NCI-H748 (cell line): ENCODE results near the gene NUB1.

Experiments used
- DNase-seq: peaks from one replicate; lab custom pipeline; 2025; ENCODE audit not compliant: unreplicated experiment; lab: John Stamatoyannopoulos, UW

NUB1 gene

GRCh38 chr7:151400626-151401315 lies 59.2 kb downstream of the NUB1 start:
- peak; percentile 9 for DNase-seq

- DNase-seq = no peak
Observed at GRCh38 chr7:151402029-151402835, 60.6 kb downstream of the NUB1 start.

GRCh38 chr7:151403764-151404163 lies 62.2 kb downstream of the NUB1 start:
- DNase-seq = no peak

- DNase-seq = no peak
Observed at GRCh38 chr7:151404216-151405011, 62.8 kb downstream of the NUB1 start.

GRCh38 chr7:151405056-151405455 lies 63.4 kb downstream of the NUB1 start:
- no peak for DNase-seq

- no peak for DNase-seq
Observed at GRCh38 chr7:151405588-151405987, 64.0 kb downstream of the NUB1 start.

GRCh38 chr7:151406051-151406875 lies 64.7 kb downstream of the NUB1 start:
- DNase-seq = no peak

GRCh38 chr7:151406886-151407583 lies 65.4 kb downstream of the NUB1 start:
- no peak for DNase-seq

GRCh38 chr7:151408498-151408838 lies 66.9 kb downstream of the NUB1 start:
- DNase-seq = no peak

- peak; percentile 35 for DNase-seq
Observed at GRCh38 chr7:151408839-151409666, 67.4 kb downstream of the NUB1 start.

GRCh38 chr7:151409667-151410404 lies 68.2 kb downstream of the NUB1 start, which contains the start of gene WDR86:
Gene WDR86 (minus strand): TSS chr7:151410038. CDS start chr7:151409589, 449 bp downstream.
- DNase-seq = peak; percentile 38

GRCh38 chr7:151410405-151411390 lies 69.1 kb downstream of the NUB1 start:
- DNase-seq = peak; percentile 25

- DNase-seq = peak; percentile 7
Observed at GRCh38 chr7:151411551-151411950, 69.9 kb downstream of the NUB1 start.

- no peak for DNase-seq
Observed at GRCh38 chr7:151412318-151412717, 70.7 kb downstream of the NUB1 start.

GRCh38 chr7:151413241-151413640 lies 71.6 kb downstream of the NUB1 start:
- DNase-seq = no peak

GRCh38 chr7:151415375-151416105 lies 73.9 kb downstream of the NUB1 start:
- DNase-seq = peak; percentile 61
